Right lobe of liver (tissue), 6 donors: ENCODE data around the gene DNAH8. TPM values are rescaled to one million over a fixed set of nuclear protein-coding genes. Genes with fewer than 3 reads are reported as not detected.

Experiments
- ATAC-seq, 4 donors: fragments of 200-7000 bp; cut with Tn5 transposase; one replicate each; pipeline ENCODE4 v1.9.1; 2020; ENCODE audit warnings: mild to moderate bottlenecking in 4 of 4, moderate library complexity in 4 of 4
- DNase-seq, 3 donors: peaks; one replicate each; pipeline ENCODE4 v3.0.0-alpha.2; 2020
- H3K27ac ChIP-seq, 3 donors: fragments of 200-600 bp; one replicate each; pipeline ENCODE4 v1.8.0; 2022
- H3K27me3 ChIP-seq, 2 donors: fragments of 200-600 bp; one replicate each; pipeline ENCODE4 v1.8.0; 2022
- H3K36me3 ChIP-seq, 4 donors: fragments of 200-600 bp; sonication (generic) in 1 of 4; one replicate each; pipeline versions ENCODE4 v1.5.1 to v1.8.0; 2017 to 2022; ENCODE audit warnings: control low read depth in 1 of 4
- H3K4me1 ChIP-seq, 4 donors: fragments of 200-600 bp; sonication (generic) in 1 of 4; one replicate each; pipeline versions ENCODE4 v1.5.1 to v1.8.0; 2017 to 2022; ENCODE audit warnings: control low read depth in 1 of 4
- H3K4me3 ChIP-seq, 3 donors: fragments of 200-600 bp; one replicate each; pipeline ENCODE4 v1.8.0; 2022
- H3K9me3 ChIP-seq, 4 donors: fragments of 200-600 bp; sonication (generic) in 1 of 4; one replicate each; pipeline versions ENCODE4 v1.5.1 to v1.8.0; 2017 to 2022; ENCODE audit warnings: control low read depth in 1 of 4
- CTCF ChIP-seq, 4 donors: fragments of 200-600 bp in 3 of 4; fragments of 450-650 bp in 1 of 4; IDR thresholded peaks; one replicate each; pipeline versions ENCODE4 v1.5.1 to v1.8.0; 2016 to 2022; ENCODE audit warnings: antibody characterized with exemption in 4 of 4, mild to moderate bottlenecking in 2 of 4
- POLR2A ChIP-seq: fragments of 450-650 bp; IDR thresholded peaks from one replicate; pipeline ENCODE4 v1.6.1; 2017; ENCODE audit warnings: antibody characterized with exemption, mild to moderate bottlenecking
- WGBS: methylation state at CpG from one replicate; pipeline ENCODE4 v1.1.6; 2018; ENCODE audit warnings: low coverage, low lambda C conversion rate; ENCODE audit not compliant: insufficient coverage; ENCODE audit errors: missing lambda C conversion rate; 5-methylcytosine and 5-hydroxymethylcytosine counted together
- intact Hi-C, 2 donors: fragments of 100-400 bp; cut with DNase I; formaldehyde crosslinking; loops; one replicate each; pipeline versions ENCODE4 v1.11.2 to v1.14.1; 2022
- total RNA-seq, 6 experiments: library from RNA; depleted of rRNA in 2 of 6; stranded (reverse); fragments of >200 nt in 2 of 6; fragmentation: NEBNext Ultra II Directional in 3 of 6; extraction: Animal tissue kit (Norgen Biotek cat#: 25700) in 3 of 6; gene quantifications; one replicate each; pipeline versions ENCODE4 v1.1.0 to v1.2.4, GENCODE V29; 2016 to 2023
- donor health status: DM: no; HTN: yes; CAD: no.
- donor health status: DM: no; HTN: no; CAD: no.
- donor health status: DM: no; HTN: no; CAD: no.
- donor health status: DM: no; HTN: yes; CAD: no.
- donor health status: DM: no; HTN: yes; CAD: no.

DNAH8 gene
- total RNA-seq, 6 experiments from 2014 or later, result 0.02 TPM; not detected in 5

- ATAC-seq (peak in 3 of 4 donors; percentile 22 to 62 (median 31)), DNase-seq (no peak)
- H3K4me3 ChIP-seq, result no peak overlapping the region
- no peak overlapping the region for H3K27ac ChIP-seq
- H3K9me3 ChIP-seq, result no peaks in the 10 kb centered on the region
- intact Hi-C loops, result no loop called here
- no peak for TF ChIP-seq CTCF (IDR thresholded peaks at IDR 0.05)
- TF ChIP-seq POLR2A, result no peak
- 42% methylated on average over 1 of the region's 2 CpGs for WGBS
- peaks cover 0 to 16% (median 2%) of the 10 kb centered on the region in 4 donors for H3K36me3 ChIP-seq
- no peaks in the 10 kb centered on the region for H3K27me3 ChIP-seq
- no peaks in the 10 kb centered on the region for H3K4me1 ChIP-seq
Measured at GRCh38 chr6:38676236-38676973, 38.7 kb upstream of the DNAH8 start.

- TF ChIP-seq CTCF (IDR thresholded peaks at IDR 0.05) (no peak), POLR2A (no peak)
- no peaks in the 10 kb centered on the region for H3K9me3 ChIP-seq
- peak overlapping the region in 1 of 3 donors; percentile 5 for H3K27ac ChIP-seq
- no peaks in the 10 kb centered on the region for H3K4me1 ChIP-seq
- WGBS, result 60% methylated on average over 1 of the region's 1 CpG
- DNase-seq (no peak), ATAC-seq (peak in 1 of 4 donors; percentile 31)
- no peak overlapping the region for H3K4me3 ChIP-seq
- peaks cover 0 to 21% (median 2%) of the 10 kb centered on the region in 4 donors for H3K36me3 ChIP-seq
- intact Hi-C loops, result no loop called here
- H3K27me3 ChIP-seq, result no peaks in the 10 kb centered on the region
Measured at GRCh38 chr6:38676974-38677544, 38.1 kb upstream of the DNAH8 start.

GRCh38 chr6:38678178-38678760 lies 36.8 kb upstream of the DNAH8 start:
- H3K36me3 ChIP-seq, result peaks cover 0 to 27% (median 2%) of the 10 kb centered on the region in 4 donors
- intact Hi-C loops, result no loop called here
- H3K4me3 ChIP-seq, result no peak overlapping the region
- no peak for TF ChIP-seq POLR2A
- TF ChIP-seq CTCF (IDR thresholded peaks at IDR 0.05), result no peak
- H3K9me3 ChIP-seq, result no peaks in the 10 kb centered on the region
- no peak for DNase-seq
- no peaks in the 10 kb centered on the region for H3K27me3 ChIP-seq
- 100% methylated on average over 2 of the region's 7 CpGs for WGBS
- no peak overlapping the region for H3K27ac ChIP-seq
- no peaks in the 10 kb centered on the region for H3K4me1 ChIP-seq
- ATAC-seq, result no peak

- TF ChIP-seq POLR2A (no peak), CTCF (IDR thresholded peaks at IDR 0.05) (no peak)
- no peak for DNase-seq
- intact Hi-C loops, result no loop called here
- peaks cover 0 to 36% (median 3%) of the 10 kb centered on the region in 4 donors for H3K36me3 ChIP-seq
- no peaks in the 10 kb centered on the region for H3K27me3 ChIP-seq
- no peak for ATAC-seq
- H3K4me3 ChIP-seq, result no peak overlapping the region
- no peak overlapping the region for H3K27ac ChIP-seq
- no peaks in the 10 kb centered on the region for H3K9me3 ChIP-seq
- 100% methylated on average over 1 of the region's 1 CpG for WGBS
- no peaks in the 10 kb centered on the region for H3K4me1 ChIP-seq
Measured at GRCh38 chr6:38679668-38680067, 35.4 kb upstream of the DNAH8 start.
